ENCODE data around the gene MSI2. TPM values are rescaled to one million over a fixed set of nuclear protein-coding genes. Genes with fewer than 3 reads are reported as not detected.

The MSI2 gene
- total and polyA plus RNA-seq, 9 of the 15 experiments (the other 6 are each of a cell fraction or from before 2014, with no cell fraction given) = 4.6 to 61.8 (median 42.4) TPM

DNA sequence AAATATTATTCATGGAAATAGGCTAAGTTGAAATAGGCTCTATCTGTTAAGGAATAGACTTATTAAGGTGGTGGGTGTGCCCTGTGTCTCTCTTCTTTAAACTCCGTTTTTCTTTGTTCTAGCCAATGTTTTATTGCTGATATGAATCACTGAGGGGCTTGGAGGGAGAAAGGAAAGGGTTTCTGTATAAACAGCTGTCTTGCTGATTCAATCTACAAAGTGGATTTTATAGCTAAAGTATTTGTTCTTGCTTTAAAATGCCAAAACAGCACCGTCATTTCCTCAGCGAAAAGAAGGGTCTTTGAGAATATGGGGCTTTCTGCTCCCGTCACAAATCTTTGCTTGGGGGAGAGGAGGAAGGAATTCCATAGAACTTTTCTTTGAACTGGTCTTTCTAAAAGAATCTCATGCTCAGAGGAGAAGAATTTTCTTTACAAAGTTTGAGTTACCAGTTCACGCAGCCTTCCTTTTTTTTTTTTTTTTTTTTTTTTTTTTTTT is 39.3 kb downstream of the MSI2 start:
- BruUV-seq (replicated peaks) = no TSS peak
- peaks cover 4% of the 10 kb centered on the region; the same call in 1 of the 3 replicates for H3K79me2 ChIP-seq (ENCODE audit: control insufficient read depth, insufficient read depth, low read length)
- CTCF ChIA-PET (ENCODE audit: low intra/inter-chr PET ratio) = no interaction called here
- no peak overlapping the region for H2AFZ ChIP-seq (ENCODE audit: low read depth, low read length)
- no peak overlapping the region for H3K4me2 ChIP-seq (ENCODE audit: insufficient read depth, low read length)
- in situ Hi-C loops (cut with MboI) (no loop called here), intact Hi-C loops (cut with micrococcal nuclease) (no loop called here)
- no peak for DNase-seq (ENCODE audit: extremely low read depth in 1 of 4, low spot score in 3 of 4)
- H3K27me3 ChIP-seq (ENCODE audit: control insufficient read depth in 2 of 2, insufficient read depth in 2 of 2, low read length in 2 of 2) = no peaks in the 10 kb centered on the region
- H3K9me3 ChIP-seq (replicated peaks; ENCODE audit: control insufficient read depth, insufficient read depth, low read depth, low read length) = peaks cover 4% of the 10 kb centered on the region; the same call in 1 of the 2 replicates
- no peaks in the 10 kb centered on the region; the same call in 1 of the 2 replicates for H4K20me1 ChIP-seq (replicated peaks; ENCODE audit: control insufficient read depth, insufficient read depth, low read length)
- ATAC-seq = no peak
- H3K36me3 ChIP-seq (ENCODE audit: control insufficient read depth, insufficient read depth, low read length) = peaks cover 43% of the 10 kb centered on the region; the same call in 2 of the 3 replicates
- H3K9ac ChIP-seq (ENCODE audit: insufficient read depth in 1 of 2, low read depth in 2 of 2, low read length in 2 of 2) = no peak overlapping the region
- POLR2A ChIA-PET = interaction anchor here (1.6 kb wide), 1 partner anchor 10 kb away, joined by 10 read pairs; no protein-coding TSS in a partner anchor
- 56% methylated on average over 5 of the region's 5 CpGs for WGBS (ENCODE audit: insufficient coverage, low coverage, missing lambda C conversion rate)
- no peak overlapping the region for H3K4me3 ChIP-seq
- no peak for FAIRE-seq
- H3K27ac ChIP-seq (ENCODE audit: extremely low read depth, low read depth, low read length) = no peak overlapping the region
- no peak for TF ChIP-seq HNRNPL (IDR thresholded peaks at IDR 0.05; ENCODE audit: low read depth, low read length)
- no peak for TF ChIP-seq NUFIP1 (IDR thresholded peaks at IDR 0.05; ENCODE audit: partially characterized antibody)
- no peak for TF ChIP-seq ZFP36 (IDR thresholded peaks at IDR 0.05; ENCODE audit: low read depth, low read length, partially characterized antibody)
- no peak for TF ChIP-seq MIER1 (IDR thresholded peaks at IDR 0.05; ENCODE audit: low read depth)
- no peak for TF ChIP-seq ZNF143 (CRISPR knock-in tag; IDR thresholded peaks at IDR 0.05)
- no peak for TF ChIP-seq CHD2 (IDR thresholded peaks at IDR 0.05; ENCODE audit: low read depth, low read length)
- no peak for TF ChIP-seq ZZZ3 (IDR thresholded peaks at IDR 0.05)
- no peak for TF ChIP-seq SNIP1 (IDR thresholded peaks at IDR 0.05; ENCODE audit: low read depth)
- no peak for TF ChIP-seq MED1 (CRISPR knock-in tag; IDR thresholded peaks at IDR 0.05; ENCODE audit: borderline replicate concordance)
- no peak for TF ChIP-seq DNMT1 (IDR thresholded peaks at IDR 0.05)
- no peak for TF ChIP-seq CBX8 (IDR thresholded peaks at IDR 0.05; ENCODE audit: borderline replicate concordance, extremely low read depth, low read depth, low read length, poor library complexity, severe bottlenecking)
- no peak for TF ChIP-seq MAZ (CRISPR knock-in tag; conservative IDR thresholded peaks at IDR 0.05 in 1 of 2, IDR thresholded peaks at IDR 0.05 in 1 of 2)
- TF ChIP-seq POLR2A (conservative IDR thresholded peaks at IDR 0.05) = no peak
- no peaks in the 10 kb centered on the region for H3K9me1 ChIP-seq (ENCODE audit: control insufficient read depth, insufficient read depth, low read length)
- H3K4me1 ChIP-seq (replicated peaks in 1 of 2; ENCODE audit: control insufficient read depth in 2 of 2, insufficient read depth in 2 of 2, low read length in 2 of 2) = peaks cover 0 to 9% of the 10 kb centered on the region in 2 experiments; a peak in 2 of 5 replicates

All from K562 (cell line).